GM04504 (cell line): Measurements from ENCODE around the gene COL16A1.

Source experiments
- DNase-seq: peaks from one replicate; pipeline ENCODE4 v3.0.0-alpha.2; 2012; ENCODE audit warnings: low read depth

COL16A1 gene

DNA sequence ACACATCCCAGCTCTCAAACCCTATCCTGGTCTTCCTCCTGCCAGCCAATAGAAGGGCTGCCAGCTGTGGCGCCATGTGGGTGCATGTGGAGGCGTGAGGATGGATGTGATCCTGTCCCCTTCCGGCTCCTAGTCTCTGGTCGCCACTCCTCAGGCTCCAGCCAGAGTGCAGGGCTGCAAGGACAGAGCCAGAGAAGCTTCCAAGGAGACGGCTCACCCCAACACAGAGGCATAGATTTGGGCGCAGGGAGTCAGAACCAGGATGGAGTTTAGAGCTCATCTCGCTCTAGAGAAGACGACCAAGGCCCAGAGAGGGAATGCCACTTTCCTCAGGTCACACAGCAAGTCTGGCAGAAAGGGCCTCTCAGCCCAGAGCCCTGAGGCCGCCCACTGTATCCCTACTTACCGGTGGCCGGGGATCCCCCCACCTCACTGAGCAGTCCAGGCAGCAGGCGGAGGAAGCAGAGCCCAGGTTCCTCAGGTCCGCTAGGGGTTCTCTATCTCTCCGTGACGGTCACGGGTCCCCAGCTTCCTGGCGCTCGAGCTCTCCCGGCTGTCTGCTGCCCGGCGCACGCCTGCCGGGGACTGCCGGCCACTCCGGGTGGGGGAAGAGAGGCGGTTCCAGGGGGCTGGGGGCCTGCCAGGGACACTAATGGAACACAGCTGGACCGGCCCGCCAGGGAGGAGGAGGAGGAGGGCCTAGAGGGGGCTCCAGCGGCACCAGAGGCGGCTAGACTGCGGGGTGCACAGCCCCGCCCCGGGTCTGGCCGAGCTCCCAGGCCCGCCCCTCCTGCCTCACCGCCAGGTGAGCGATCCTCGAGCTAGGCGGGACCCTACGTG lies at the start of gene COL16A1:
COL16A1 (minus strand) TSS at position 587 of the 840 bp plus-strand sequence. CDS start 1,824 bp downstream, outside the sequence.
- no peak for DNase-seq

DNA sequence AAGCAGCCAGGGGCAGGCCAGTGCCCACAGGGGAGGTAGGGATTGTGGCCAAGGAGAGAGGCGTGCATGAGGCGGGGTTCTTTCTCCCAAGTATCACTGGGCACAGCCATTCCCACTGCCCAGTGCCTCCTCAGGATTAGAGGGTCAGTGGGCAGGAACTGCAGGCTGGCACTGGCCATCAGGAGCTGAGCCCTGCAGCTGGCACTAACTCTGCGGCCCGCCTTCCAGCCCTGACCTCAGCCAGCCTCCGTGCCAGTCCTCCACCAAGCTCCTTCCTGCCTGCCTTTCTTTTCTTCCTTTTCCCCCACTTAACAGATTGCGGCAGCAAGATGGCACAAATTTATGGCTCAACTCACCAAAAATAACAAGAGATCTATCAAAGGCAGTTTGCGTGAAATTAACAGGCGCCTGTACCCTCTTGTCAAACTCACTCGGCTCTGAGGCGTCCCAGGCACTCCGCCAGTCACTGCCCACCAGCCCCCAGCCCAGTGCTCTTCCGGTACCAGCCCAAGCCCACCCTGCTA lies 49.2 kb upstream of the COL16A1 start:
- no peak for DNase-seq

GRCh38 chr1:31752258-31752657 lies 48.4 kb upstream of the COL16A1 start:
- no peak for DNase-seq

- DNase-seq = no peak
Measured at GRCh38 chr1:31751822-31752241, 48.0 kb upstream of the COL16A1 start.

GRCh38 chr1:31750858-31751510 lies 47.2 kb upstream of the COL16A1 start:
- no peak for DNase-seq

- DNase-seq = no peak
Measured at GRCh38 chr1:31749785-31750735, 46.2 kb upstream of the COL16A1 start.

DNA sequence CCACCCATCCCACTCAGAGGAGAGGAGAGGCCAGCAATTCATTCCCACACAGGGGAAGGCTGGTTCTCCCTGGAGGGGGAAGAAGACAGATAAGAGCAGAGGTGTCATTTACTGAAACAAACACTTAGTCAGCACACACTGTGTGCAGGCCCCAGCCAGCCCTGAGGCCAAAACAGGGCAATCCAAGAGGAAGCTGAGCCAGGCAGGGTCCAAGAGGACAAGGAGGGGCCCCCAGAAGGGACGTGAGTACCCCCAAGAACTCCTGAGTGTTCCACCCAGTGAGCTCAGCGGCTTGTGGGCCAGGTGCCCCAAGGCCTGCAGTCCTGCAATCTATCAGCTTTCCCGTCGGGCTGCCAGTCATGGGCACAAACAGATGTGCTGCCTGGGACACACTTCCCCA lies 44.5 kb upstream of the COL16A1 start:
- no peak for DNase-seq

DNA sequence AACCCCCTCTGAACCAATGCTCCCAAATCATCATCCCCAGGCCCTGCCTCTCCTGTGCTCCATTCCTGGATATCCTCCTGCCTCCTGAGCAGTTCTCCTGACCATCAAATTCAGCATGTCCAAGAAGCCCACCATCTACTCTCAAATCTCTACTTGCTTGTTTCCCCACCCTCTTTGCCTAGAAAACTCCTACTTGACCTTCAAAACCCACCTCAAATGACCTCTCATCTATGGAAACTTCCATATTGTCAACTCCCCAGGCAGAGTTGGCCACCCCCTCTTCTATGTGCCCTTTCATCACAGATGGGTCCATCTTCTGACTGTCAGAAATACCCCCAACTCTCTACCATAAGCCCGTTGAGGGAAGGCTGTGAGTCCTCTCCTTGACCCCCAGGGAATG lies 43.5 kb upstream of the COL16A1 start:
- no peak for DNase-seq

DNA sequence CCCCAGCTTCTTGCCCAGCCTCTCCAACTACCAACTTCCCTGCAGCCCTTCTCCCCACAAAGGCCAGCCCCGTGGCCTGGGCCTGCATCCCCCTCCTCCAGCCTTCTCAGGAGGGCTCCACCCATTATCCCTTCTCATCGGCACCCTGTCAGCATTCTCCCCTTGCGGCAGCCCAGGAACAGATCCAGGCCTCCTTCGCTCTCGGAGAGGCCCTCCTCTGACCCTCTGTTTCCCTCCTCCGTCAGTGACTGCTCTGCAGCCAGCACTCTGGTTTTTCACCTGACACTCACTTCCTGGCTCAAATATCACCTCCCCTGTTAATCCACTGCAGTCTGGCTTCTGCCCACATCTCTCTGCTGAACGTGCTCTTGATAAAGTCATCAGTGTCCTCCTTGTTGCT lies 42.9 kb upstream of the COL16A1 start:
- no peak for DNase-seq

GRCh38 chr1:31745946-31746670 lies 42.3 kb upstream of the COL16A1 start:
- no peak for DNase-seq

GRCh38 chr1:31745096-31745945 lies 41.5 kb upstream of the COL16A1 start:
- DNase-seq = no peak

GRCh38 chr1:31744165-31744888 lies 40.5 kb upstream of the COL16A1 start:
- DNase-seq = no peak

DNA sequence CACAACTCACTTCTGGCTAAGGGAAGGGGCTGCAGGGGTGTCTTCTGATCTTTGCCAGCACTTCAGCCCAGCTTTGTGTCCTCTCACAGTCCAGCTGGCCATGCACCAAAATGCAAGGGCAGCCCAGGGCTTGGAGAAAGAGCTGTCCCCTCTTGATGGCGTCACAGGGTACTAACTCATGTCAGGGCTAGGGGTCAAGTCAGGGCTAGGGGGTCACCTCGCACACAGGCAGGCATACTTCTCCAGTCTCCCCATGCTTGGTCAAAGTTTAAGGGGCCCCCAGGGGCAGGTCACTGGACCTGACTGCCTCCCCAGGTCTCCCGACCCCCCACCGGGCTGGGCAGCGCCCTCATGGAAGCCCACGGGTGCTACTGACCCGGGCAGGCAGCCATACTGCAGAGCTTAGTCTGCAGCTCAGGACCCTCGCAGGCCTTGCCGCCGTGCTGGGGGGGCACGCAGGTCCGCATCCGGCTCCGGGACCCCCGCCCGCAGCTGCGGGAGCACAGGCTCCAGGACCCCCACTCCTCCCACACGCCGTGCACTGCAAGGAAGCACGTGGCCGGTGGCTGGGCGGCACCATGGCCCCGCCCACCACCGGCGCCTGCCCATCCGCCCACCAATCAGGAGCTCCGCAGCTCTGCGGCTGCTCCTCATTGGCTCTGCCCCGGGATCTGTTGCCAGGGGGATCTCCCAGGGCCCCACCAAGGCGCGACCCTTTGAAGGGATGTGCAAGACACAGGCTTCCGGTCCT lies 38.8 kb upstream of the COL16A1 start:
- DNase-seq = no peak

GRCh38 chr1:31739346-31739745 lies 35.5 kb upstream of the COL16A1 start:
- no peak for DNase-seq

GRCh38 chr1:31736675-31737074 lies 32.9 kb upstream of the COL16A1 start:
- DNase-seq = no peak

- no peak for DNase-seq
Measured at GRCh38 chr1:31735571-31735970, 31.8 kb upstream of the COL16A1 start.

DNA sequence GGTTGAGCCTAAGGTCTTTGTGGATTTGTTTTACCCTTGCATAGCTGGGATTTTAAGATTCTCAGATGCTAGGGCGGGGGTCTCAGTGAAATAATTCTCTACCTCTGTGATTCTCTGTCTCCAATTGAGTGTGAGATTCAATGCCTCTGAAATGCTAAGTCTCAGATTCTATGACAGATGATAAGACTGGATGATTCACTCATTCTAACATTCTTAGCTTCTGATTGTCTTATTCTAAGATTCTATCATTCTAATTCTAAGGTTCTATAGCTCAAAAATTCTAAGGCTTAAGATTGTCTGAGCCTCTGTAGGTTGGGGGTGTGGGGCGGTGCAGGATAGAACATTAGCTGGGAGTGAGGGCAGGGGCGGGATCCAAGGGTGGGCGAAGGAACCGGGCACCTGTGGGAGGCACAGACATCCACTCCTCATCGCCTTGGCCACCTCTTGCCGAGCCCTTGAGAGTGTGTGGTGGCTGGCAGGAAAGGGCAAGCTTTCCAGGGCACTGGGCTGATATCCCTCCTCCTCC lies 30.8 kb upstream of the COL16A1 start:
- DNase-seq = no peak

GRCh38 chr1:31733389-31734219 lies 29.8 kb upstream of the COL16A1 start:
- DNase-seq = no peak
